Activated naive CD8-positive, alpha-beta T cell treated with anti-CD3 and anti-CD28 coated beads, Interleukin-2, amount 10 ng/mL, durations not matched to agents 7 days and 5 days (primary cell): ENCODE measurements around the gene SV2C. TPM values are rescaled to one million over a fixed set of nuclear protein-coding genes. Genes with fewer than 3 reads are reported as not detected.

Source experiments
- ATAC-seq: fragments of 150-1000 bp; cut with Tn5 transposase; one replicate; pipeline ENCODE4 v1.10.0; 2021; ENCODE audit warnings: low read depth, moderate library complexity
- POLR2A ChIA-PET: fragments of 350-600 bp; sonication (Branson Sonifier 250); formaldehyde crosslinking; loops from one replicate; lab custom pipeline; 2021; ENCODE audit warnings: antibody characterized with exemption; lab: Charles Lee
- DNase-seq: peaks from one replicate; pipeline ENCODE4 v3.0.0; 2021
- H3K27ac Mint-ChIP-seq: one replicate; pipeline ENCODE4 v1.8.0; 2022; ENCODE audit warnings: mild to moderate bottlenecking, mixed read lengths
- H3K27me3 Mint-ChIP-seq: one replicate; pipeline ENCODE4 v1.8.0; 2022; ENCODE audit warnings: mild to moderate bottlenecking, moderate library complexity, mixed read lengths
- H3K36me3 Mint-ChIP-seq: one replicate; pipeline ENCODE4 v1.8.0; 2021; ENCODE audit warnings: mild to moderate bottlenecking, mixed read lengths
- H3K4me1 Mint-ChIP-seq: one replicate; pipeline ENCODE4 v1.8.0; 2021; ENCODE audit warnings: mixed read lengths
- H3K4me3 Mint-ChIP-seq: one replicate; pipeline ENCODE4 v1.8.0; 2022; ENCODE audit warnings: mild to moderate bottlenecking, moderate library complexity, mixed read lengths
- H3K9me3 Mint-ChIP-seq: one replicate; pipeline ENCODE4 v1.8.0; 2021; ENCODE audit warnings: mixed read lengths
- total RNA-seq, 2 experiments: library from RNA; stranded (reverse); gene quantifications; one replicate each; pipeline ENCODE4 v1.2.3, GENCODE V29; 2021

The SV2C gene
- total RNA-seq, 2 experiments from 2014 or later: 0.03 TPM

GRCh38 chr5:76155536-76155935 lies 72.4 kb downstream of the SV2C start:
- Mint-ChIP-seq H3K27me3 (peaks cover 39% of the 10 kb centered on the region), H3K36me3 (no peaks in the 10 kb centered on the region), H3K4me3 (no peak overlapping the region), H3K9me3 (no peaks in the 10 kb centered on the region), H3K4me1 (no peaks in the 10 kb centered on the region), H3K27ac (no peak overlapping the region)
- no peak for DNase-seq
- ATAC-seq: no peak
- POLR2A ChIA-PET: no interaction called here

GRCh38 chr5:76162335-76162734 lies 79.2 kb downstream of the SV2C start:
- Mint-ChIP-seq H3K4me1 (no peaks in the 10 kb centered on the region), H3K36me3 (no peaks in the 10 kb centered on the region), H3K27ac (no peak overlapping the region), H3K4me3 (no peak overlapping the region), H3K27me3 (peaks cover 41% of the 10 kb centered on the region), H3K9me3 (no peaks in the 10 kb centered on the region)
- DNase-seq (no peak), ATAC-seq (no peak)
- POLR2A ChIA-PET: no interaction called here

- DNase-seq (no peak), ATAC-seq (no peak)
- POLR2A ChIA-PET: no interaction called here
- no peak overlapping the region for H3K4me3 Mint-ChIP-seq
- H3K9me3 Mint-ChIP-seq: no peaks in the 10 kb centered on the region
- H3K4me1 Mint-ChIP-seq: no peaks in the 10 kb centered on the region
- peaks cover 37% of the 10 kb centered on the region for H3K27me3 Mint-ChIP-seq
- no peaks in the 10 kb centered on the region for H3K36me3 Mint-ChIP-seq
- H3K27ac Mint-ChIP-seq: no peak overlapping the region
Measured at GRCh38 chr5:76163111-76163628, 80.0 kb downstream of the SV2C start.

GRCh38 chr5:76165029-76165428 lies 81.8 kb downstream of the SV2C start:
- Mint-ChIP-seq H3K9me3 (no peaks in the 10 kb centered on the region), H3K36me3 (no peaks in the 10 kb centered on the region), H3K4me1 (no peaks in the 10 kb centered on the region), H3K27ac (no peak overlapping the region), H3K27me3 (peaks cover 35% of the 10 kb centered on the region), H3K4me3 (no peak overlapping the region)
- no peak for ATAC-seq
- no peak for DNase-seq
- POLR2A ChIA-PET: no interaction called here

- Mint-ChIP-seq H3K9me3 (no peaks in the 10 kb centered on the region), H3K27me3 (peaks cover 35% of the 10 kb centered on the region), H3K36me3 (no peaks in the 10 kb centered on the region), H3K4me3 (no peak overlapping the region), H3K27ac (no peak overlapping the region), H3K4me1 (no peaks in the 10 kb centered on the region)
- POLR2A ChIA-PET: no interaction called here
- ATAC-seq: no peak
- DNase-seq: no peak
Measured at GRCh38 chr5:76165711-76166374, 82.7 kb downstream of the SV2C start.

- Mint-ChIP-seq H3K27ac (no peak overlapping the region), H3K9me3 (no peaks in the 10 kb centered on the region), H3K27me3 (peaks cover 30% of the 10 kb centered on the region), H3K4me1 (no peaks in the 10 kb centered on the region), H3K4me3 (no peak overlapping the region), H3K36me3 (no peaks in the 10 kb centered on the region)
- ATAC-seq (no peak), DNase-seq (no peak)
- POLR2A ChIA-PET: no interaction called here
Measured at GRCh38 chr5:76166886-76167576, 83.8 kb downstream of the SV2C start.

GRCh38 chr5:76169146-76169905 lies 86.1 kb downstream of the SV2C start:
- Mint-ChIP-seq H3K36me3 (no peaks in the 10 kb centered on the region), H3K27ac (no peak overlapping the region), H3K4me3 (no peak overlapping the region), H3K4me1 (peaks cover under 1% of the 10 kb centered on the region), H3K27me3 (peaks cover 30% of the 10 kb centered on the region), H3K9me3 (no peaks in the 10 kb centered on the region)
- ATAC-seq (no peak), DNase-seq (no peak)
- POLR2A ChIA-PET: no interaction called here

GRCh38 chr5:76174101-76174500 lies 90.9 kb downstream of the SV2C start:
- ATAC-seq (no peak), DNase-seq (no peak)
- peaks cover 5% of the 10 kb centered on the region for H3K27me3 Mint-ChIP-seq
- H3K27ac Mint-ChIP-seq: no peak overlapping the region
- H3K9me3 Mint-ChIP-seq: no peaks in the 10 kb centered on the region
- H3K4me3 Mint-ChIP-seq: no peak overlapping the region
- H3K4me1 Mint-ChIP-seq: peaks cover 29% of the 10 kb centered on the region
- H3K36me3 Mint-ChIP-seq: peaks cover 13% of the 10 kb centered on the region
- POLR2A ChIA-PET: no interaction called here

- H3K9me3 Mint-ChIP-seq: no peaks in the 10 kb centered on the region
- no peaks in the 10 kb centered on the region for H3K27me3 Mint-ChIP-seq
- peaks cover 29% of the 10 kb centered on the region for H3K4me1 Mint-ChIP-seq
- peaks cover 13% of the 10 kb centered on the region for H3K36me3 Mint-ChIP-seq
- POLR2A ChIA-PET: interaction anchor here (0.9 to 2.2 kb wide), 3 partner anchors 228 to 838 kb away, joined by 3 to 13 read pairs (median 6); partner anchors contain the start of genes HMGCR, IQGAP2 and POC5
- peak overlapping the region; percentile 80 for H3K4me3 Mint-ChIP-seq
- peak overlapping the region; percentile 91 for H3K27ac Mint-ChIP-seq
- DNase-seq (peak; percentile 53), ATAC-seq (peak; percentile 27)
Measured at GRCh38 chr5:76175051-76175666, 92.0 kb downstream of the SV2C start.

GRCh38 chr5:76175821-76176403 lies 92.7 kb downstream of the SV2C start:
- DNase-seq (peak; percentile 51), ATAC-seq (peak; percentile 88)
- Mint-ChIP-seq H3K4me1 (peaks cover 29% of the 10 kb centered on the region), H3K4me3 (peak overlapping the region; percentile 80), H3K36me3 (peaks cover 13% of the 10 kb centered on the region), H3K27me3 (no peaks in the 10 kb centered on the region), H3K27ac (peak overlapping the region; percentile 91), H3K9me3 (no peaks in the 10 kb centered on the region)
- POLR2A ChIA-PET: interaction anchor here (0.6 to 2.2 kb wide), 8 partner anchors 10 to 839 kb away, joined by 3 to 13 read pairs (median 3); partner anchors contain the start of genes CERT1, HMGCR, IQGAP2 and POC5

- H3K36me3 Mint-ChIP-seq: peaks cover 15% of the 10 kb centered on the region
- no peaks in the 10 kb centered on the region for H3K9me3 Mint-ChIP-seq
- H3K4me1 Mint-ChIP-seq: peaks cover 29% of the 10 kb centered on the region
- ATAC-seq (no peak), DNase-seq (no peak)
- POLR2A ChIA-PET: no interaction called here
- H3K27ac Mint-ChIP-seq: no peak overlapping the region
- H3K4me3 Mint-ChIP-seq: no peak overlapping the region
- H3K27me3 Mint-ChIP-seq: no peaks in the 10 kb centered on the region
Measured at GRCh38 chr5:76177978-76178377, 94.8 kb downstream of the SV2C start.

GRCh38 chr5:76178913-76179312 lies 95.7 kb downstream of the SV2C start:
- POLR2A ChIA-PET: no interaction called here
- peaks cover 29% of the 10 kb centered on the region for H3K4me1 Mint-ChIP-seq
- H3K4me3 Mint-ChIP-seq: no peak overlapping the region
- peaks cover 6% of the 10 kb centered on the region for H3K9me3 Mint-ChIP-seq
- DNase-seq (no peak), ATAC-seq (no peak)
- no peaks in the 10 kb centered on the region for H3K27me3 Mint-ChIP-seq
- peaks cover 15% of the 10 kb centered on the region for H3K36me3 Mint-ChIP-seq
- no peak overlapping the region for H3K27ac Mint-ChIP-seq
